GM19099 (cell line): Measurements from ENCODE around the gene EEF1AKMT4.
A peak's percentile ranks its signal among the peaks of the same experiment; 100 is the strongest.

ENCODE experiments used
- POLR2A ChIP-seq: IDR thresholded peaks from 3 replicates; pipeline ENCODE4 v1.6.1; 2011; ENCODE audit warnings: low read depth; ENCODE audit not compliant: insufficient read length; ENCODE audit errors: extremely low read depth

The EEF1AKMT4 gene

GRCh38 chr3:184241141-184241446, 8.4 kb upstream of the EEF1AKMT4 start:
- no peak for TF ChIP-seq POLR2A

- no peak for TF ChIP-seq POLR2A
Measured at GRCh38 chr3:184241447-184242296, 7.8 kb upstream of the EEF1AKMT4 start.

- no peak for TF ChIP-seq POLR2A
Measured at GRCh38 chr3:184242297-184242685, 7.2 kb upstream of the EEF1AKMT4 start.

- peak; percentile 97 for TF ChIP-seq POLR2A
Measured at GRCh38 chr3:184248454-184249411, 739 bp upstream of the EEF1AKMT4 start, which contains the start of gene ALG3. Gene ALG3, minus strand, starts transcription at chr3:184248962. Its CDS starts 22 bp downstream, at chr3:184248940.

GRCh38 chr3:184250167-184250828, 826 bp downstream of the EEF1AKMT4 start:
- TF ChIP-seq POLR2A, result no peak

- no peak for TF ChIP-seq POLR2A
Measured at GRCh38 chr3:184255291-184256039, 6.0 kb downstream of the EEF1AKMT4 start.

GRCh38 chr3:184257083-184257915, 7.8 kb downstream of the EEF1AKMT4 start:
- no peak for TF ChIP-seq POLR2A

GRCh38 chr3:184258926-184259325, 9.5 kb downstream of the EEF1AKMT4 start:
- TF ChIP-seq POLR2A, result no peak

GRCh38 chr3:184259396-184259877, 10.0 kb downstream of the EEF1AKMT4 start:
- TF ChIP-seq POLR2A, result no peak

GRCh38 chr3:184259878-184260723, 10.6 kb downstream of the EEF1AKMT4 start:
- no peak for TF ChIP-seq POLR2A

- TF ChIP-seq POLR2A, result no peak
Measured at GRCh38 chr3:184260724-184261269, 11.3 kb downstream of the EEF1AKMT4 start.

GRCh38 chr3:184261270-184261853, 11.9 kb downstream of the EEF1AKMT4 start, which contains the start of gene CAMK2N2:
Gene CAMK2N2, minus strand, starts transcription at chr3:184261553. Its CDS starts 268 bp downstream, at chr3:184261285.
- no peak for TF ChIP-seq POLR2A
